Stomach (tissue), 9 donors: Measurements from ENCODE around the gene COMMD7. TPM values are rescaled to one million over a fixed set of nuclear protein-coding genes. Genes with fewer than 3 reads are reported as not detected.

Experiments
- DNase-seq, 2 donors: peaks; one replicate each; pipeline versions ENCODE4 v3.0.0 to v3.0.0-alpha.2; 2013 to 2019
- H3K27ac ChIP-seq, 5 donors: fragments of 200-600 bp in 4 of 5; sonication (generic) in 4 of 5; one replicate each; pipeline ENCODE4 v1.5.1; 2013 to 2019; ENCODE audit warnings: mild to moderate bottlenecking in 1 of 5, moderate library complexity in 1 of 5
- H3K27me3 ChIP-seq, 3 donors: fragments of 200-600 bp; sonication (generic); one replicate each; pipeline ENCODE4 v1.5.1; 2017 to 2019; ENCODE audit warnings: mixed run types in 1 of 3
- H3K36me3 ChIP-seq, 4 donors: fragments of 200-600 bp; sonication (generic); 1 replicate in 3 of 4; 2 replicates in 1 of 4; pipeline ENCODE4 v1.5.1; 2016 to 2019
- H3K4me1 ChIP-seq, 4 donors: fragments of 200-600 bp; sonication (generic); one replicate each; pipeline ENCODE4 v1.5.1; 2016 to 2019
- H3K4me3 ChIP-seq, 4 donors: fragments of 200-600 bp; sonication (generic) in 3 of 4; one replicate each; pipeline ENCODE4 v1.5.1; 2016 to 2019; ENCODE audit warnings: mild to moderate bottlenecking in 1 of 4
- H3K9me3 ChIP-seq, 4 donors: fragments of 200-600 bp; sonication (generic); one replicate each; pipeline ENCODE4 v1.5.1; 2016 to 2019
- CTCF ChIP-seq, 7 experiments: fragments of 450-650 bp in 4 of 7; fragments of 200-600 bp in 3 of 7; sonication (generic) in 3 of 7; IDR thresholded peaks; one replicate each; pipeline ENCODE4 v1.5.1; 2016 to 2019; ENCODE audit warnings: antibody characterized with exemption in 7 of 7, control low read depth in 2 of 7, mild to moderate bottlenecking in 1 of 7
- EP300 ChIP-seq: sonication (generic); formaldehyde crosslinking; IDR thresholded peaks from one replicate; pipeline ENCODE4 v1.6.1; 2017; ENCODE audit warnings: antibody characterized with exemption
- POLR2A ChIP-seq, 4 donors: fragments of 450-650 bp; IDR thresholded peaks; one replicate each; pipeline ENCODE4 v1.6.1; 2016; ENCODE audit warnings: antibody characterized with exemption in 4 of 4, control low read depth in 2 of 4, mild to moderate bottlenecking in 1 of 4, moderate library complexity in 1 of 4
- POLR2AphosphoS5 ChIP-seq, 3 donors: sonication (generic); formaldehyde crosslinking; IDR thresholded peaks; one replicate each; pipeline ENCODE4 v1.6.1; 2016; ENCODE audit warnings: antibody characterized with exemption in 3 of 3
- WGBS, 5 donors: extraction: QIAGEN DNeasy Blood & Tissue Kit in 3 of 5; methylation state at CpG; one replicate each; pipeline versions ENCODE4 v1.1.5 to v1.1.7; 2013 to 2018; 5-methylcytosine and 5-hydroxymethylcytosine counted together
- intact Hi-C: fragments of 100-400 bp; cut with DNase I; formaldehyde crosslinking; loops from one replicate; pipeline ENCODE4 v1.15.1; 2023; ENCODE audit warnings: low total_unique reads
- polyA plus RNA-seq, 3 donors: library from polyadenylated mRNA; stranded (reverse); fragments of 200-250 nt; gene quantifications; one replicate each; pipeline ENCODE4 v1.2.3, GENCODE V29; 2013
- total RNA-seq, 5 donors: library from RNA; depleted of rRNA; stranded (reverse); fragments of >200 nt; gene quantifications; one replicate each; pipeline versions ENCODE4 v1.1.0 to v1.2.3, GENCODE V29; 2014 to 2016
- donor health status: healthy with polysubstance abuse.
- donor health status: Bipolar disorder and iron deficiency.
- donor health status: healthy.

The COMMD7 gene
- total and polyA plus RNA-seq, 8 donors = 3.8 to 61.9 (median 24.3) TPM

DNA sequence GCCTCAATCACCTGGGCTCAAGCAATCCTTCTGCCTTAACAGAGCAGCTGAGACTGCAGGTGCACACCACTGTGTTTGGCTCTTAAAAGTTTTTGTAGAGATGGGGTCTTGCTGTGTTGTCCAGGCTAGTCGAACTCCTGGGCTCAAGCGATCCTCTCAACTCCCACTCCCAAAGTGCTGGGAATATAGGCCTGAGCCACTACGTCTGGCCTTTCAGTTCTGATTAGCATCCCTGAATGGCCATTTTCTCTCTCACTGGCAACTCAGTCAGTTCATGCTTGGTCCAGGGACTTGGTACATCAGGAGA is 47.4 kb upstream of the COMMD7 start:
- intact Hi-C loops = no loop called here

GRCh38 chr20:32789896-32790750 is 46.9 kb upstream of the COMMD7 start:
- no peak for TF ChIP-seq POLR2A (IDR thresholded peaks at IDR 0.05)
- TF ChIP-seq POLR2AphosphoS5 (IDR thresholded peaks at IDR 0.05) = peak in 1 of 3 donors; percentile 17
- no peak for TF ChIP-seq EP300
- TF ChIP-seq CTCF (IDR thresholded peaks at IDR 0.05) = peak in 6 of 7 experiments; percentile 82 to 100 (median 96)
- intact Hi-C loops = no loop called here

More for the DNA sequence above, 47.4 kb upstream of the COMMD7 start:
- DNase-seq = no peak
- TF ChIP-seq CTCF (IDR thresholded peaks at IDR 0.05) = no peak
- TF ChIP-seq EP300 = no peak
- no peak for TF ChIP-seq POLR2AphosphoS5 (IDR thresholded peaks at IDR 0.05)
- TF ChIP-seq POLR2A (IDR thresholded peaks at IDR 0.05) = no peak
- Histone ChIP-seq H3K27ac (no peak overlapping the region), H3K4me3 (no peak overlapping the region), H3K36me3 (peaks cover 0 to 30% (median 17%) of the 10 kb centered on the region in 4 donors), H3K9me3 (no peaks in the 10 kb centered on the region), H3K4me1 (no peaks in the 10 kb centered on the region), H3K27me3 (no peaks in the 10 kb centered on the region)
- WGBS, 5 donors = 91 to 95% (median 91%) methylated on average over 3 of the region's 3 CpGs

GRCh38 chr20:32787168-32787567 is 43.9 kb upstream of the COMMD7 start:
- Histone ChIP-seq H3K4me1 (no peaks in the 10 kb centered on the region), H3K4me3 (no peak overlapping the region), H3K27ac (no peak overlapping the region), H3K36me3 (peaks cover 0 to 44% (median 25%) of the 10 kb centered on the region in 4 donors), H3K27me3 (no peaks in the 10 kb centered on the region), H3K9me3 (no peaks in the 10 kb centered on the region)
- no peak for DNase-seq
- intact Hi-C loops = no loop called here
- TF ChIP-seq CTCF (IDR thresholded peaks at IDR 0.05) (no peak), POLR2AphosphoS5 (IDR thresholded peaks at IDR 0.05) (no peak), POLR2A (IDR thresholded peaks at IDR 0.05) (no peak), EP300 (no peak)
- WGBS, 5 donors = 89 to 95% (median 92%) methylated on average over 15 to 16 of the region's 16 CpGs

More at GRCh38 chr20:32789896-32790750, 46.9 kb upstream of the COMMD7 start:
- H3K27ac ChIP-seq = no peak overlapping the region
- H3K36me3 ChIP-seq = peaks cover 0 to 34% (median 21%) of the 10 kb centered on the region in 4 donors
- H3K4me3 ChIP-seq = no peak overlapping the region
- no peaks in the 10 kb centered on the region for H3K9me3 ChIP-seq
- peak; percentile 78 to 89 for DNase-seq
- 57 to 78% (median 70%) methylated on average over 6 of the region's 6 CpGs for WGBS, 5 donors
- no peaks in the 10 kb centered on the region for H3K4me1 ChIP-seq
- no peaks in the 10 kb centered on the region for H3K27me3 ChIP-seq

GRCh38 chr20:32786059-32786760 is 42.9 kb upstream of the COMMD7 start:
- Histone ChIP-seq H3K4me3 (no peak overlapping the region), H3K27me3 (no peaks in the 10 kb centered on the region), H3K9me3 (no peaks in the 10 kb centered on the region), H3K36me3 (peaks cover 0 to 44% (median 25%) of the 10 kb centered on the region in 4 donors), H3K4me1 (no peaks in the 10 kb centered on the region), H3K27ac (no peak overlapping the region)
- TF ChIP-seq CTCF (IDR thresholded peaks at IDR 0.05) (no peak), EP300 (no peak), POLR2A (IDR thresholded peaks at IDR 0.05) (no peak), POLR2AphosphoS5 (IDR thresholded peaks at IDR 0.05) (no peak)
- WGBS, 5 donors = 94 to 97% (median 95%) methylated on average over 13 to 16 of the region's 16 CpGs
- intact Hi-C loops = no loop called here
- DNase-seq = no peak
